Panc1 (cell line): ENCODE data around the gene PAPOLB. TPM values are rescaled to one million over a fixed set of nuclear protein-coding genes. Genes with fewer than 3 reads are reported as not detected.

Experiments used
- ATAC-seq: fragments of 200-7000 bp; cut with Tn5 transposase; 2 replicates; pipeline ENCODE4 v1.9.1; 2020; ENCODE audit warnings: mild to moderate bottlenecking, moderate library complexity
- BruUV-seq: library from RNA; stranded (reverse); fragments of 400-500 nt; replicated peaks from 2 replicates; lab custom pipeline; 2021; lab: Mats Ljungman, UMichigan
- CTCF ChIA-PET: fragments of 300-600 bp; sonication (Branson Sonifier 250); formaldehyde crosslinking; loops from one replicate; lab custom pipeline; 2022; ENCODE audit warnings: antibody characterized with exemption; lab: Charles Lee
- POLR2A ChIA-PET: fragments of 300-600 bp; sonication (Branson Sonifier 250); formaldehyde crosslinking; loops from one replicate; lab custom pipeline; 2022; ENCODE audit warnings: antibody characterized with exemption; lab: Charles Lee
- DNase-seq: peaks from one replicate; pipeline ENCODE4 v3.0.0-alpha.2; 2010; ENCODE audit warnings: low read depth, low spot score
- H3K27ac ChIP-seq: 2 replicates; pipeline ENCODE4 v1.5.1; 2011; ENCODE audit warnings: mild to moderate bottlenecking, low read length, inconsistent platforms
- H3K27me3 ChIP-seq: fragments of 200-500 bp; sonication (Bioruptor generic); 2 replicates; pipeline ENCODE4 v1.6.0; 2014; ENCODE audit warnings: low read length, inconsistent platforms; ENCODE audit not compliant: control insufficient read depth, insufficient read depth
- H3K36me3 ChIP-seq: fragments of 200-500 bp; sonication (Bioruptor generic); 2 replicates; pipeline ENCODE4 v1.5.1; 2014; ENCODE audit warnings: inconsistent platforms, mild to moderate bottlenecking, low read length, moderate library complexity; ENCODE audit not compliant: control insufficient read depth, insufficient read depth
- H3K4me1 ChIP-seq: 2 replicates; pipeline ENCODE4 v1.5.1; 2011; ENCODE audit warnings: inconsistent platforms, mild to moderate bottlenecking, low read length, moderate library complexity; ENCODE audit not compliant: control insufficient read depth, insufficient read depth
- H3K4me3 ChIP-seq, 2 experiments: 2 replicates each; pipeline ENCODE4 v1.5.1; 2011 to 2012; ENCODE audit warnings: low read depth in 2 of 2, low read length in 2 of 2, mild to moderate bottlenecking in 2 of 2, inconsistent platforms in 1 of 2, moderate library complexity in 1 of 2
- H3K9me3 ChIP-seq: fragments of 200-500 bp; sonication (Bioruptor generic); 2 replicates; pipeline ENCODE4 v1.5.1; 2014; ENCODE audit warnings: low read depth, mild to moderate bottlenecking, inconsistent platforms, low read length, moderate library complexity; ENCODE audit not compliant: control insufficient read depth, insufficient read depth
- CTCF ChIP-seq: fragments of 450-650 bp; IDR thresholded peaks from 2 replicates; pipeline ENCODE4 v1.5.1; 2017; ENCODE audit warnings: mild to moderate bottlenecking
- POLR2AphosphoS5 ChIP-seq: IDR thresholded peaks from 2 replicates; pipeline ENCODE4 v1.6.1; 2012; ENCODE audit warnings: mild to moderate bottlenecking, low read depth, low read length, moderate library complexity
- REST ChIP-seq, 2 experiments: IDR thresholded peaks; 2 replicates each; pipeline ENCODE4 v1.6.1; 2011 to 2012; ENCODE audit warnings: low read depth in 2 of 2, control low read depth in 1 of 2, low read length in 1 of 2, mild to moderate bottlenecking in 1 of 2, moderate library complexity in 1 of 2; ENCODE audit not compliant: insufficient read depth in 1 of 2
- SIN3A ChIP-seq: IDR thresholded peaks from 2 replicates; pipeline ENCODE4 v1.6.1; 2012; ENCODE audit warnings: low read depth, mild to moderate bottlenecking, low read length, moderate library complexity, borderline replicate concordance; ENCODE audit not compliant: insufficient read depth
- TCF7L2 ChIP-seq: IDR thresholded peaks from 2 replicates; pipeline ENCODE4 v1.6.1; 2011; ENCODE audit warnings: mild to moderate bottlenecking, low read depth, low read length, inconsistent platforms
- in situ Hi-C: cut with HindIII; loops from 2 replicates; pipeline ENCODE4 v1.10.0; 2016; ENCODE audit warnings: low sequenced_read_pairs, low pct_unique_long_range_greater_than_20kb
- intact Hi-C: fragments of 100-400 bp; cut with micrococcal nuclease; formaldehyde crosslinking; loops from one replicate; pipeline ENCODE4 v1.10.0; 2022; ENCODE audit not compliant: unreplicated experiment
- total RNA-seq: library from RNA; stranded (reverse); gene quantifications from one replicate; pipeline ENCODE4 v1.2.1, GENCODE V29; 2021; ENCODE audit not compliant: unreplicated experiment

Gene PAPOLB
- total RNA-seq, 1 experiment from 2014 or later = not detected

- in situ Hi-C loops = no loop called here
- TF ChIP-seq REST (IDR thresholded peaks at IDR 0.05; ENCODE audit: insufficient read depth in 1 of 2, low read depth in 2 of 2, low read length in 1 of 2) (no peak), CTCF (no peak), POLR2AphosphoS5 (no peak), SIN3A (no peak), TCF7L2 (no peak)
- no peaks in the 10 kb centered on the region for H3K27me3 ChIP-seq
- no peaks in the 10 kb centered on the region for H3K4me1 ChIP-seq
- ATAC-seq (no peak), DNase-seq (no peak)
- POLR2A ChIA-PET = no interaction called here
- CTCF ChIA-PET = no interaction called here
- no peak overlapping the region for H3K4me3 ChIP-seq
- H3K9me3 ChIP-seq = no peaks in the 10 kb centered on the region
- BruUV-seq = no TSS peak
- no peaks in the 10 kb centered on the region for H3K36me3 ChIP-seq
- intact Hi-C loops = no loop called here
- H3K27ac ChIP-seq = no peak overlapping the region
Measured at GRCh38 chr7:4820967-4821471, 40.8 kb downstream of the PAPOLB start.

- Histone ChIP-seq H3K4me1 (no peaks in the 10 kb centered on the region), H3K27ac (no peak overlapping the region), H3K9me3 (no peaks in the 10 kb centered on the region), H3K27me3 (no peaks in the 10 kb centered on the region), H3K36me3 (no peaks in the 10 kb centered on the region), H3K4me3 (no peak overlapping the region)
- DNase-seq (no peak), ATAC-seq (no peak)
- intact Hi-C loops (no loop called here), in situ Hi-C loops (no loop called here)
- ChIA-PET CTCF (interaction anchor here (1.1 kb wide), 1 partner anchor 10 kb away, joined by 3 read pairs; no protein-coding TSS in a partner anchor), POLR2A (no interaction called here)
- no TSS peak for BruUV-seq
- no peak for TF ChIP-seq TCF7L2
- TF ChIP-seq POLR2AphosphoS5 = no peak
- TF ChIP-seq CTCF = no peak
- no peak for TF ChIP-seq SIN3A
- no peak for TF ChIP-seq REST (IDR thresholded peaks at IDR 0.05; ENCODE audit: insufficient read depth in 1 of 2, low read depth in 2 of 2, low read length in 1 of 2)
Measured at GRCh38 chr7:4820405-4820966, 41.3 kb downstream of the PAPOLB start.
